Panc1 (cell line): ENCODE data around the gene MYH16.

Source experiments
- POLR2AphosphoS5 ChIP-seq: IDR thresholded peaks from 2 replicates; pipeline ENCODE4 v1.6.1; 2012; ENCODE audit warnings: mild to moderate bottlenecking, low read depth, low read length, moderate library complexity
- REST ChIP-seq, 2 experiments: IDR thresholded peaks; 2 replicates each; pipeline ENCODE4 v1.6.1; 2011 to 2012; ENCODE audit warnings: low read depth in 2 of 2, control low read depth in 1 of 2, low read length in 1 of 2, mild to moderate bottlenecking in 1 of 2, moderate library complexity in 1 of 2; ENCODE audit not compliant: insufficient read depth in 1 of 2
- TF ChIP-seq, protein P1 (sequence below): fragments of 450-650 bp; IDR thresholded peaks from 2 replicates; pipeline ENCODE4 v1.5.1; 2017; ENCODE audit warnings: mild to moderate bottlenecking

DNA sequence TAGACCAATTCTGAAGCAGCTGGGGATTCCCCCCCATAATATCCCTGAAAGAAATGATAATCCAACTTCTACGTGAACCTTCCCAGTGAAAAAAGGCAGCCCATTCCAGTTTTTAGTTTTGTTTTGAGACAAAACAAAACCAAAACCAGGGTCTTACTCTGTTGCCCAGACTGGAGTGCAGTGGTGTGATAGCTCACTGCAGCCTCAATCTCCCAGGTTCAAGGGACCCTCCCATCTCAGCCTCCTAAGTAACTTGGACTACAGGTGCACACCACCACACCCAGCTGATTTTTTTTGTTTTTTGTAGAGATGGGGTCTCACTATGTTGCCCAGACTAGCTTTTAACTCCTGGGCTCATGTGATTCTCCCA lies 40.5 kb downstream of the MYH16 start:
- no peak for TF ChIP-seq POLR2AphosphoS5
- TF ChIP-seq, protein P1, sequence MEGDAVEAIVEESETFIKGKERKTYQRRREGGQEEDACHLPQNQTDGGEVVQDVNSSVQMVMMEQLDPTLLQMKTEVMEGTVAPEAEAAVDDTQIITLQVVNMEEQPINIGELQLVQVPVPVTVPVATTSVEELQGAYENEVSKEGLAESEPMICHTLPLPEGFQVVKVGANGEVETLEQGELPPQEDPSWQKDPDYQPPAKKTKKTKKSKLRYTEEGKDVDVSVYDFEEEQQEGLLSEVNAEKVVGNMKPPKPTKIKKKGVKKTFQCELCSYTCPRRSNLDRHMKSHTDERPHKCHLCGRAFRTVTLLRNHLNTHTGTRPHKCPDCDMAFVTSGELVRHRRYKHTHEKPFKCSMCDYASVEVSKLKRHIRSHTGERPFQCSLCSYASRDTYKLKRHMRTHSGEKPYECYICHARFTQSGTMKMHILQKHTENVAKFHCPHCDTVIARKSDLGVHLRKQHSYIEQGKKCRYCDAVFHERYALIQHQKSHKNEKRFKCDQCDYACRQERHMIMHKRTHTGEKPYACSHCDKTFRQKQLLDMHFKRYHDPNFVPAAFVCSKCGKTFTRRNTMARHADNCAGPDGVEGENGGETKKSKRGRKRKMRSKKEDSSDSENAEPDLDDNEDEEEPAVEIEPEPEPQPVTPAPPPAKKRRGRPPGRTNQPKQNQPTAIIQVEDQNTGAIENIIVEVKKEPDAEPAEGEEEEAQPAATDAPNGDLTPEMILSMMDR, result peak; percentile 65
- TF ChIP-seq REST (IDR thresholded peaks at IDR 0.05; ENCODE audit: insufficient read depth in 1 of 2, low read depth in 2 of 2, low read length in 1 of 2), result no peak
